Vagina (tissue), 2 donors: Measurements from ENCODE around the gene ZNF440.

Source experiments
- POLR2A ChIP-seq, 2 donors: fragments of 450-650 bp; IDR thresholded peaks; one replicate each; pipeline ENCODE4 v1.6.1; 2017; ENCODE audit warnings: antibody characterized with exemption in 2 of 2, mild to moderate bottlenecking in 2 of 2, moderate library complexity in 2 of 2
- TF ChIP-seq, protein P1 (sequence below), 3 experiments: fragments of 450-650 bp in 2 of 3; fragments of 200-600 bp in 1 of 3; sonication (generic) in 1 of 3; IDR thresholded peaks; one replicate each; pipeline ENCODE4 v1.5.1; 2017 to 2019; ENCODE audit warnings: antibody characterized with exemption in 3 of 3, mild to moderate bottlenecking in 2 of 3, moderate library complexity in 2 of 3

DNA sequence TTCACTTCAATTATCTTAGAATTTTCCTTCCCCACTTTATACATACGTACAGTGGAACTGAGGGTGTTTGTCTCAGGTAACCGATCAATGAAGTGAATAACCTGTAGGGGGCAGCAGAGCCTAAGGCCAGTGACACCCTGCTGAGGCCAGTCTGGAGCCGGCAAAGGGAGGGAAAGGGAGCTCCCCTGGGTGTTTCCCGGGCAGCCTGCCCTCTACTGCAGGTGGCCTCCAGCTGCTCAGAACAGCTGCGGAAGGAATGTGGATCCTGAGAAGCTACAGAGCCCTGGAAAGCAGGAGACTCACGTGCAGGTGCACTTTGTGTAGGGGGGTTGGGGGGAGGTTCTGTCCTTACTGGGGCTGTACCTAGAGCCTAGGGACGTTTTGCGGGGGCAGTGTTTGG, 16.6 kb upstream of the ZNF440 start:
- no peak for TF ChIP-seq POLR2A (IDR thresholded peaks at IDR 0.05)
- TF ChIP-seq, protein P1, sequence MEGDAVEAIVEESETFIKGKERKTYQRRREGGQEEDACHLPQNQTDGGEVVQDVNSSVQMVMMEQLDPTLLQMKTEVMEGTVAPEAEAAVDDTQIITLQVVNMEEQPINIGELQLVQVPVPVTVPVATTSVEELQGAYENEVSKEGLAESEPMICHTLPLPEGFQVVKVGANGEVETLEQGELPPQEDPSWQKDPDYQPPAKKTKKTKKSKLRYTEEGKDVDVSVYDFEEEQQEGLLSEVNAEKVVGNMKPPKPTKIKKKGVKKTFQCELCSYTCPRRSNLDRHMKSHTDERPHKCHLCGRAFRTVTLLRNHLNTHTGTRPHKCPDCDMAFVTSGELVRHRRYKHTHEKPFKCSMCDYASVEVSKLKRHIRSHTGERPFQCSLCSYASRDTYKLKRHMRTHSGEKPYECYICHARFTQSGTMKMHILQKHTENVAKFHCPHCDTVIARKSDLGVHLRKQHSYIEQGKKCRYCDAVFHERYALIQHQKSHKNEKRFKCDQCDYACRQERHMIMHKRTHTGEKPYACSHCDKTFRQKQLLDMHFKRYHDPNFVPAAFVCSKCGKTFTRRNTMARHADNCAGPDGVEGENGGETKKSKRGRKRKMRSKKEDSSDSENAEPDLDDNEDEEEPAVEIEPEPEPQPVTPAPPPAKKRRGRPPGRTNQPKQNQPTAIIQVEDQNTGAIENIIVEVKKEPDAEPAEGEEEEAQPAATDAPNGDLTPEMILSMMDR (IDR thresholded peaks at IDR 0.05) = peak; percentile 66 to 78 (median 70)
